ENCODE data around the gene TLCD3B. TPM values are rescaled to one million over a fixed set of nuclear protein-coding genes. Genes with fewer than 3 reads are reported as not detected.

The TLCD3B gene
- total RNA-seq, 4 donors from 2014 or later: 0.54 to 0.79 TPM; not detected in 2

- WGBS, 2 donors: 11 to 23% methylated on average over 11 to 14 of the region's 34 CpGs
- no peak for TF ChIP-seq CTCF (IDR thresholded peaks at IDR 0.05)
- TF ChIP-seq POLR2A (IDR thresholded peaks at IDR 0.05): no peak
- intact Hi-C loops (cut with DNase I): no loop called here
- Histone ChIP-seq H3K4me3 (replicated peaks in 1 of 3) (no peak overlapping the region), H3K4me1 (peaks cover 12 to 18% of the 10 kb centered on the region in 2 donors), H3K9me3 (no peaks in the 10 kb centered on the region), H3K36me3 (no peaks in the 10 kb centered on the region), H3K27ac (no peak overlapping the region), H3K27me3 (peaks cover 20% of the 10 kb centered on the region)
- no peak for DNase-seq
These were observed 20.9 kb downstream of the TLCD3B start for GRCh38 chr16:30009990-30010843.

- H3K36me3 ChIP-seq: no peaks in the 10 kb centered on the region
- no peak overlapping the region for H3K4me3 ChIP-seq (replicated peaks in 1 of 3)
- H3K9me3 ChIP-seq: no peaks in the 10 kb centered on the region
- H3K27ac ChIP-seq: no peak overlapping the region
- intact Hi-C loops (cut with DNase I): no loop called here
- TF ChIP-seq POLR2A (IDR thresholded peaks at IDR 0.05) (no peak), CTCF (IDR thresholded peaks at IDR 0.05) (no peak)
- WGBS, 2 donors: 40 to 46% methylated on average over 22 to 25 of the region's 26 CpGs
- H3K4me1 ChIP-seq: peaks cover 9 to 13% of the 10 kb centered on the region in 2 donors
- no peak for DNase-seq
- peaks cover 20% of the 10 kb centered on the region for H3K27me3 ChIP-seq
These were observed 21.8 kb downstream of the TLCD3B start for GRCh38 chr16:30009085-30009862.

- Histone ChIP-seq H3K9me3 (no peaks in the 10 kb centered on the region), H3K4me3 (replicated peaks in 1 of 3) (no peak overlapping the region), H3K4me1 (peaks cover 9 to 13% of the 10 kb centered on the region in 2 donors), H3K27ac (no peak overlapping the region), H3K27me3 (peaks cover 20% of the 10 kb centered on the region), H3K36me3 (no peaks in the 10 kb centered on the region)
- WGBS, 2 donors: 62 to 73% methylated on average over 5 to 9 of the region's 11 CpGs
- DNase-seq: no peak
- TF ChIP-seq POLR2A (IDR thresholded peaks at IDR 0.05) (no peak), CTCF (IDR thresholded peaks at IDR 0.05) (no peak)
- intact Hi-C loops (cut with DNase I): no loop called here
These were observed 23.6 kb downstream of the TLCD3B start for GRCh38 chr16:30007378-30007895.

- DNase-seq: no peak
- TF ChIP-seq POLR2A (IDR thresholded peaks at IDR 0.05) (no peak), CTCF (IDR thresholded peaks at IDR 0.05) (no peak)
- 79 to 83% methylated on average over 22 to 25 of the region's 34 CpGs for WGBS, 2 donors
- intact Hi-C loops (cut with DNase I): no loop called here
- Histone ChIP-seq H3K36me3 (peaks cover 0 to 2% of the 10 kb centered on the region in 2 donors), H3K4me3 (replicated peaks in 1 of 3) (no peak overlapping the region), H3K27ac (no peak overlapping the region), H3K9me3 (no peaks in the 10 kb centered on the region), H3K4me1 (peaks cover 9 to 13% of the 10 kb centered on the region in 2 donors), H3K27me3 (peaks cover 20% of the 10 kb centered on the region)
These were observed 24.3 kb downstream of the TLCD3B start for GRCh38 chr16:30006659-30007377.

Measured in thyroid gland (tissue), 4 donors.